Colon (tissue), 2 donors: Measurements from ENCODE around the gene KIF24.
"Not testable (repeated sequence)": the region's sequence is repeated elsewhere in the genome, so short reads cannot be mapped to it uniquely, and the experiment has no call there.

ENCODE experiments used
- FAIRE-seq: peaks from 2 replicates; lab custom pipeline; 2012; peaks lifted over from hg19 to GRCh38; lab: Jason Lieb, UNC
- donor health status: control.
- donor health status: control.

Gene KIF24

DNA sequence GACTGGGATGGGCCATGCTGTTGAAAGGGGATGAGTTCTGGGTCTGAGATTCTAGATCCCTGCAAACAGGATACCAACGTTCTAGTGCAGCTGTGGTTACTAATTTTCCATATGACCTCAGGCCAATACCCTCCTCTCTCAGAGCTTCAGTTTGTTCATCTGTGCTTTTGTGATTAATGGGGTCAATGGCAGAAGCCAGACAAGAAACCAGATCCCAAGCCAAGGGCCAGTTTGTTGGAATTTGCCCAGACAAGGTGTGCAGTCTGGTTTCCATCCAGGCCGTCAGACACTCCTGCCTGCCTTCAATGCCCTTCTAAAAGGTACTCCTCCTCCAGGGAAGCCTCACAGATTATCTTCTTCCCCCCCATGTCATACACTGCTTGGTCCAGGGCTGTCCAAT is 36.2 kb upstream of the KIF24 start:
- no peak for FAIRE-seq

DNA sequence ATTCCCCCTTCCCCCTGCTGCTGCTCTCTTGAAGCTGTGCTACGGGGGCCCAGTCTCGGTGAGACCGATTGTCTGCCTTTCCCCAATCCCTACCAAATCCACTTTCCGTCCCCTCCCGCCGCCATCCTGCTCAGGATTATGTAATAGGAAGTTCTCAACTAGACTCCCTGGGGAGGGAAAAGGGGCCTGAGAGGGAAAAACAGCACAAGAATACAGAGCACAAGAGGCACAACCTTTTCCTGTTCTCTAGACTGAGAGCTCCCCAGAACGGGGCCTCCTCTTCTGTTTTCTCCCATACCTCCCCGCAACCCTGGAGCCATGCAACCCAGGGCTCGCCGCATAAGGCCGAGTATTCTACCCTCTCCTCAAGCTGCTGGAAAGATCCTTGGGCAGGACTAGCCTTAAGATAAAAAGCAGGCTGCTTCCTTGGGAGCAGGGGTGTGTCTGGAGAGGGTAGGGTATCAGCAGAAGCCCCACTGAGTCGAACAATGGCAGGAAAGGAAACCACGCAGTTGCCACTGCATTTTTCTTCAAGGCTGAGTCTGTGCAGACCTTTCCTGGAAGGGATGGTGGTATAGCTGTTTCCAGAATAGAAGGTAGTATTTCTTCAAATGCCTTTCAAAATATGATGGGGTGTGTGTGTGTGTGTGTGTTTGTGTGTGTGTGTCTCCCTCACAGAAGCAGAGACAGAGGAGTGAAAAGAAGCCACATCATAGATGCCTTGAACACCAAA is 34.7 kb upstream of the KIF24 start:
- no peak for FAIRE-seq

- FAIRE-seq, result no peak
These were observed 33.6 kb upstream of the KIF24 start for GRCh38 chr9:34362614-34363214.

DNA sequence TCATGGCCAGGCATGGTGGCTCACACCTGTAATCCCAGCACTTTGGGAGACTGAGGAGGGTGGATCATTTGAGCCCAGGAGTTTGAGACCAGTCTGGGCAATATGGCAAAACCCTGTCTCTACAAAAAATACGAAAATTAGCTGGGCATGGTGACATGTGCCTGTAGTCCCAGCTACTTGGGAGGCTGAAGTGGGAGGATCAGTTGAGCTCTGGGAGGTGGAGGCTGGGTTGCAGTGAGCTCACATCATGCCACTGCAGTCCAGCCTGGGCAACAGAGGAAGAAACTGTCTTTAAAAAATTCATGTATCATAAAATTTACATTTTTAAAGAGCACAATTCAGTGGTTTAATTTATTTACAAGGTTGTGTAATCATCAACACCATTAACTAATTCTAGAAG is 23.9 kb upstream of the KIF24 start:
- FAIRE-seq, result not testable (repeated sequence)

- FAIRE-seq, result not testable (repeated sequence)
These were observed 23.1 kb upstream of the KIF24 start for GRCh38 chr9:34352122-34352652.

DNA sequence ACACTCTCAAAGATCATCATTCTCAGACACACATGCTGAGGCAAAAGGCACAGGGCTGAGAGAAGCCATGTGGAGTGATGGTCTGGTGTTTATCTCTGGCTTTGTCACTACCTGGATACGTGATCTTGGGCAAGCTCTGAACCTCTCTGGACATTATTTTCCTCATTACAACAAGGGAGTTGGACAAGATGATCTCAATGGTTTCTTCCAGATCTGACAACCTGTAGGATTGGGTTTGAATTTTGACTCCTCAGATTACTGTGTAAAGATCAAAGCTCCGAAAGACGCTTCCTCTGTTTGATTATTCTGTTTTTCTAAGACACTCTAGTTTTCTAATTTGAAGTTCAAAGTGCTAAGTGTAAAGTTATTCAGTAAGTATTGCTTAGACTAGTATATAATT is 20.3 kb upstream of the KIF24 start:
- no peak for FAIRE-seq

DNA sequence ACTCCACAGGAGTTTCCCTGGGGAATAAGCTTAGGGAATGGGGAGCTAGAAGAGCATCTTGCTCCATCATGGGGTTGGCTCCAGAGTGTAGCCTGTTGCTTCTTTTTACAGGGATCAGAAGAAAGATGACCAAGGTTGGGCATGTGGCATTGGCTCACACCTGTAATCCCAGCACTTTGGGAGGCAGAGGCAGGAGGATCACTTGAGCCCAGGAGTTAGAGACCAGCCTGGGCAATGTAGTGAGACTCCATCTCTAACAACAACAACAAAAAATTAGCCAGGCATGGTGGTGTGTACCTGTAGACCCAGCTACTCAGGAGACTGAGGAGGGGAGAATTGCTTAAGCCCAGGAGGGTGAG is 18.7 kb upstream of the KIF24 start:
- no peak for FAIRE-seq

DNA sequence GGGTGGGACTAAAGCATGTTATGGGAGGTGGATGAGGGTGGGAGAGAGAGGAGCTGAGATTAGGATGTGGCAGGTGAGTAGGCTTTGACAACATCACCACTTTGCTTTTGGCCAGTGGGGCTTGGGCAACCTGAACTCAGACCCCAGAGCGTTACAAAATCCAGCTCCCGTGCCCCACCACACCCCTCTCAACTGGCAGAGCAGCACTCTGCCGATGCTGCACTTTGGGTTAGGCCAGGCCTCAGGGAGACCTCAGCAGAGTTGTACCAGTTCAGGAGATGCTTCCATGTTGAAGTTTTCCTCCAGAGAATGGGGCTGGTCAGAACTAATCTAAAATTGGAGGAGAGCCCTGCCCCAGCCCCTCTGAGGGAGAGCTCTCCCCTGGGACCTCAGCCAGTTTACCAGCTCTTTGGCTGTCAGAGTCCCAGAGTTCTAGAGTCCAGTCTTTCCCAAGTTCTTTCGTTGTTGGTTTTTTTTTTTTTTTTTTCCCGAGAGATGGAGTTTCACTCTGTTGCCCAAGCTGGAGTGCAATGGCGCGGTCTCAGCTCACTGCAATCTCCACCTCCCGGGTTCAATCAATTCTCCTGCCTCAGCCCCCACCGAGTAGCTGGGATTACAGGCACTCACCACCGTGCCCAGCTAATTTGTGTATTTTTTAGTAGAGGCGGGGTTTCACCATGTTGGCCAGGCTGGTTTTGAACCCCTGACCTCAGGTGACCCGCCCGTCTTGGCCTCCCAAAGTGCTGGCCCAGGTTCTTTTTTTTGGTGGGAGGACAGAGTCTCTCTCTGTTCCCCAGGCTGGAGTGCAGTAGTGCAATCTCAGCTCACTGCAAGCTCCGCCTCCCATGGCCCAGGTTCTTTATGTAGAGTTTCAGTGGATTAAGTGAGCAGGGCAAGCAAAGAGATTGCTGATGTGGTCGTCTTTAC is 18.1 kb upstream of the KIF24 start:
- FAIRE-seq, result no peak

DNA sequence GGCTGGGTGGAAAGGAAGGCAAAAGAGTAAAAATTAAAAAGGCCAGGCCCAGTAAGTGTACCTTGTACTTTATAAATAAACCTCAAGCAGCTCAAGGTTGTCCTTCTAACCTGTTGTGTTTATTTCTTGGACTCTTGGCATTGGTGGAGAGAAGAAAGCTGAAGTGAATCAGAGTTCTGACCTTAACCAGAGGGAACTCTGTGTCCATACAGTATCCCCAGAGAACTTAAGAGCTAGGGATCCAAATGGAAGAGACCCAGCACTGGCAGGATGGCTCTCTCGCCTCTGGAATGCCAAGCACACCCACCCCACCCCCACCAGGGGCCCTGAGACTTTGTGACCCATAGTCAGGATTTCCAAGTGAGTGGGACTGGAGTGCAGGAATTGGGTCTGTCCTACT is 14.5 kb upstream of the KIF24 start:
- no peak for FAIRE-seq

DNA sequence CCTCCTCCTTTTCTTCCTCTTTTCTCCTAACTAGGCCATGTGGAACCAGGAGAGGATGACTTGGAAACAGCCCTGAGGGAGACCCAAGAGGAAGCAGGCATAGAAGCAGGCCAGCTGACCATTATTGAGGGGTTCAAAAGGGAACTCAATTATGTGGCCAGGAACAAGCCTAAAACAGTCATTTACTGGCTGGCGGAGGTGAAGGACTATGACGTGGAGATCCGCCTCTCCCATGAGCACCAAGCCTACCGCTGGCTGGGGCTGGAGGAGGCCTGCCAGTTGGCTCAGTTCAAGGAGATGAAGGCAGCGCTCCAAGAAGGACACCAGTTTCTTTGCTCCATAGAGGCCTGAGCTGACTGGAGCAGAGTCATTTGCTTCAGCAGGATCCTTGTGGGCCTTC is 14.0 kb upstream of the KIF24 start:
- FAIRE-seq, result no peak

DNA sequence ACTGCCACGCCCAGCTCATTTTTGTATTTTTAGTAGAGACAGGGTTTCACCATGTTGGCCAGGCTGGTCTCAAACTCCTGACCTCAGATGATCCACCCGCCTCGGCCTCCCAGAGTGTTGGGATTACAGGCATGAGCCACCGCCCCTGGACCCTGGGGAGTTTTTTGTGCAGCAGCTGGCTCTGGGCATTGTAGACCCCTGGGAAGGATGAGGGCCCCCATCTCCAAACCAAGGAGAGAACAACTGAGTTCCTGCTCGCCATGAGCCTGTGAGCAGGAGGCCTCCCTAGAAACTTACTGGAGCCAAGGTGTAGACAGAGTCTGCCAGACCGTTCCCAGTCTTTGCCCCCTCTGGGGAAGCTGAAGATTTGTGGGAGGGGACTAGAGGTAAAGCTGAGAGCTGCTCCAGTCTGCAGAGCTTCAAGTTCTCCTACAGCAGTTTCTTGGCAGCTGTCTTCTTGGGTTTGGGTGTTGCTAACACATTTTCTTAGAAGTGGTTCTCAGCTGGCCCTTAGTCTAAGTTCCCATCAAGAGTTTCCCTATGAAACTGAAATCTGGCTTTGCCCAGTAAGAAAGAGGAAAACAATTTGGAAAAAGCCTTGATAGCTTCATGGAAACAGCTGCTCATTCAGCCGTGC is 12.7 kb upstream of the KIF24 start:
- no peak for FAIRE-seq

GRCh38 chr9:34338665-34339385 is 9.8 kb upstream of the KIF24 start:
- no peak for FAIRE-seq

DNA sequence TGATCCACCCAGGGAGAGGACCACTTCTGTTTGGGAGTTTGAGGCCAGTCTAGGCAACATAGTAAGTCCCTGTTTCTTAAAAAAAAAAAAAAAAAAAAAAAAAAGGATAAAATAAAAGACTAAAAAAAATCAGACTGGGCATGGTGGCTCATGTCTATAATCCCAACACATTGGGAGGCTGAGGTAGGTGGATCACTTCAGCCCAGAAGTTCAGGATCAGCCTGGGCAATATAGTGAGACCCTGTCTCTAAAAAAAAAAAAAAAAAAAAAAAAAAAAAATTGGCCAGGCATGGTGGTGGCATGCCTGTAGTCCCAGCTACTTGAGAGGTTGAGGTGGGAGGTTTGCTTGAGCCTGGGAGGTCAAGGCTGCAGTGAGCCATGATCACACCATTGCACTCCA is 9.0 kb upstream of the KIF24 start:
- FAIRE-seq, result not testable (repeated sequence)

DNA sequence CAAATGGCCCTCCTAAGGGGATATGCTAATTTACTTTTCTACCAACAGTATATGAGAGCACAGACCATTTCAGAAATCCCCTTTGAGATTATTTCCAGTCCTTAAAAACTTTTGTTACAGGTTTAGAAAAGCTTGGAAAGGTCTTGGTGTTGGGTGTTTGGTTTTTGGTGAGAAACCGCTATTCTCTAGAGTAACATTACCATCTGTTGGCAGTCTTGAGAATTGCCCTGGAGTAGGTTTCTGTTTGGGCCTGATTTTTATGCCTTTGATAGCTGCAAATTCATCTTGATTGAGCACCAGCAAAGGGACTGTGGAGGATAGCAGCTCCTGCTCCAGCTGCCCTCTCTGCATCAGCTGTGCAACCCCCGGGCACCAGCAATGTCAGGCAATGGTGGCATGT is 8.3 kb upstream of the KIF24 start:
- FAIRE-seq, result no peak

GRCh38 chr9:34335376-34335775 is 6.3 kb upstream of the KIF24 start:
- no peak for FAIRE-seq

DNA sequence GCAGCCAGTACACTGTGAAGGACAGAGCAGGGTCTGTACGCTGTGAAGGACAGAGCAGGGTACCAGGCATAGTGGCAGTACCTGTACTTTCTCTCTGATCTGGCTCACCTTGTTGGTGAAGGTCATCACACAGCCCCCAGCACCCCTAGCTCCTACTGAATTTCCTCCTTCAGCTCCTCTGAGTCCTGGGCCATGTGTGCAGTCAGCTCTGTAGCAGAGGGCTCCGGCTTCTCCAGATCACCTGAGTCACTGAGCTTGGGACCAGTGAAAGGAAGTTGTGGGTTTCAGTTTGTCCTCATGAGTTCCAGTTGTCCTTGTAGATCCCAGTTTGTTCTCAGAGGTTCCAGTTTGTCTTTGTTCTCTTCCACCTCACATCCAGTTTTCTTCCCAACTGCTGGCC is 5.8 kb upstream of the KIF24 start:
- FAIRE-seq, result no peak

- FAIRE-seq, result no peak
These were observed 5.3 kb upstream of the KIF24 start for GRCh38 chr9:34334337-34334824.

- FAIRE-seq, result no peak
These were observed 4.8 kb upstream of the KIF24 start for GRCh38 chr9:34333836-34334235.

DNA sequence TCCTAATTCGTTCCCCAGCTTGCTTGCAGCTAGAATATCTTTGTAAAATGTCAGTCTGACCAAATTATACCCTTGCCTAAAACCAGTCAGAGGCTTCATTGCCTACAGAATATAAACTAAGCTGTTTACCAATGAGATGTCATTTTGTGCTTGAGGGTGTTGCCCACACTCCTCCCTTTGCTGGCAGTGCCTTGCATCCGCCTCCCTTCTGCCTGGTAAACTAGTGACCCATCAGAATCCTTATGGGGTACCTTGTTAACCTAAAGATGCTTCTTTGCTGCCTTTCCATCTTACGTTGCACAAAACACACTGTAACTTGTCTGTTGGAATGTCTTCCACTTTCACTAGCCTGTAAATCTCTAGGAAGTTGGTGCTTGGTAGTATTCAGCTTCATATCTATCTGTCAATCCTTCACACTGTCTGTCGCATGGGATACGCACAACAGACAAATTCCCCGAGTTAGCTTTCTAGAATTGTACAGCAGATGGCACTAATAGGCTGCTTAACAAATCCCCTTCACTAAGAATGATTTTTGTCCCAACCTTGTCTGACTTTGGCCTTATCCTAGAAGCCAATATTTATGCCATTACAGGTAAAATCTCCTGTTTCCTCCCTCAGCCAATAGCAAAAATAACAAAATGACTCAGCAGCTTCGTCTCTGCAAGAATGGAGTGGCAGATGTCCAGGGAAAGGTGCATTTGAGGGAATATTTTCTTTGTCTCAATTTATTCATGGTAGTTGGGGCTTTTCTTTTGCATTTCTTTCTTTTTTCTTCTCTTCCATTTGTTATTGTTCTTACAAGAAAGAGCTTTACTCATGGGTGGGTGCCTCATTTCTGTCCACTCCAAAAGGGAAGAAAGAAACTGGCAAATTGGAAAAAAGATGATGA is 3.3 kb upstream of the KIF24 start:
- FAIRE-seq, result no peak

- FAIRE-seq, result no peak
These were observed 2.1 kb upstream of the KIF24 start for GRCh38 chr9:34331196-34331595.
